Mononuclear cell (primary cell): ENCODE results near the gene TRIAP1. TPM values are rescaled to one million over a fixed set of nuclear protein-coding genes. Genes with fewer than 3 reads are reported as not detected.
"Not testable (repeated sequence)": the region's sequence is repeated elsewhere in the genome, so short reads cannot be mapped to it uniquely, and the experiment has no call there.

ENCODE experiments used
- H3K27me3 ChIP-seq: 2 replicates; pipeline ENCODE4 v1.6.0; 2011; ENCODE audit warnings: low read length, control low read depth; ENCODE audit not compliant: insufficient read depth
- H3K4me1 ChIP-seq: 2 replicates; pipeline ENCODE4 v1.5.1; 2011; ENCODE audit warnings: mild to moderate bottlenecking, low read length, control low read depth; ENCODE audit not compliant: insufficient read depth
- H3K4me3 ChIP-seq: 2 replicates; pipeline ENCODE4 v1.5.1; 2011; ENCODE audit warnings: mild to moderate bottlenecking, low read length, moderate library complexity
- H3K9me3 ChIP-seq: 2 replicates; pipeline ENCODE4 v1.5.1; 2011; ENCODE audit warnings: low read depth, mild to moderate bottlenecking, control low read depth, low read length
- total RNA-seq: library from RNA; depleted of rRNA; stranded (reverse); fragments of >200 nt; gene quantifications from one replicate; pipeline ENCODE4 v1.2.3, GENCODE V29; 2012

Gene TRIAP1
- 25.6 TPM for total RNA-seq

DNA sequence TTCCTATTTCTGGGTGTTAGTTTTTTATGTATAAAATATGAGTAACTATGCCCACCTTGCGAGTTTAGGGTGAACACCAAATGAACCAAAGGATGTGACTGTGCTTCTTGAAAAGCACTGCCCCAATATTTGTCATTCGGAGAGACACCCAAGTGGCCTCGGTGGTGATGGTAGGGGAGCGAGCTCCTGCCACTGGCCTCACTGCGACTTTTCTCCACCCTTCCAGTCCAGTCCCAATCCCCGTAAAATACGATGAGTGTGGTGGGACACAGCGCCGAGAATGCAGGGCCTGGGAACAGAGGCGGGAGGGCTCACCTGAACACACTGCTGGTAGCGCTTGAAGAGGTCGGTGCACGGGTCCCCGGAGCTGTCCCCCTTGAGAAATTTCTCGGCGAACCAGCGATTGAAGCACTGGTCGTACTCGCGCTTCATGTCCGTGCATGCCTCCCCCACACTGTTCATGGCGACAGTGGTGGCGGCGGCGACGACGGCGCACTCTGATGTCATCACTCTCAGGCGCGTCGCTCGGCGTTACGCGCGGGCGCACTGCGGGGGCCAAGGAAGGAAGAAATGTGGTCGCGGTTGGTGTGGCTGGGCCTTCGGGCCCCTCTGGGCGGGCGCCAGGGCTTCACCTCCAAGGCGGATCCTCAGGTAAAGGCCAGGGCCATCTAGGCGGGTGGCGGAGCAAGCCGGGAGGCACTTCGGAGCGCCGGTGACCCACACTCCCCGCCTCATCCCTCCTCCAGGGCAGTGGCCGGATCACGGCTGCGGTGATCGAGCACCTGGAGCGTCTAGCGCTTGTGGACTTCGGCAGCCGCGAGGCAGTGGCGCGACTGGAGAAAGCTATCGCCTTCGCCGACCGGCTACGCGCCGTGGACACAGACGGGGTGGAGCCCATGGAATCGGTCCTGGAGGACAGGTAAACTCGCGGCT is at the start of gene TRIAP1, which contains the start of gene GATC:
TRIAP1 (minus strand) TSS at position 474 of the 933 bp plus-strand sequence; CDS start at position 462, 12 bp downstream.
GATC (plus strand) TSS at position 534 of the 933 bp plus-strand sequence; CDS start at position 571, 37 bp downstream.
- Histone ChIP-seq H3K4me3 (peak within 1 kb of the TSS; percentile 99), H3K27me3 (no peaks in the 10 kb centered on the region), H3K4me1 (peaks cover 29% of the 10 kb centered on the region), H3K9me3 (no peaks in the 10 kb centered on the region)

DNA sequence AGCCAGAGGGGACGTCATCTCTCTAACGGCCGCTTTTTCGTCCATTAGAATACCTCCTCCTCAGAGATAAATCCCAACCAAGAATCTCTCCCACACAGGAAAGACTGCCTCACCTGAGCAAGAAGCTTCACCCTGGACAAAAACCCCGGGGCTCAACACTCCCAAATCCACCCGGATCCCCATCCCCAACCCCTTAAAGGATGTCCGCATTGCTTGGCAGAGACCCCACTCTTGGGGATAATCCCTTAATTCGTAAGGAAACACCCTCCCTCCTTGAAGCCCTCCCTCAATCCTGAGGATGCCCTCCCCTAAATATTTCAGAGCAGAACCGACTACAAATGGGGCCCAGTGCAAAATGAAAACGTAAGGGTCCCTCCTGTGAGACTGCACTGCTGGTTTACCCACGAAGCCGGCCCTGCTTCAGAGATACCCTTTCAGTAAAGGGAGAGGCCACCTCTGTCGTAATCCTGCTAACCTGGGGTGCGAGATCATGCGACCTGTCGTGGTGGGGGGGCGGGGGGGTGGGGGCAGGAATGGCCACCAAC is 49.1 kb upstream of the TRIAP1 start:
- Histone ChIP-seq H3K4me1 (peaks cover 19% of the 10 kb centered on the region), H3K9me3 (no peaks in the 10 kb centered on the region), H3K27me3 (no peaks in the 10 kb centered on the region), H3K4me3 (peak overlapping the region; percentile 96)

DNA sequence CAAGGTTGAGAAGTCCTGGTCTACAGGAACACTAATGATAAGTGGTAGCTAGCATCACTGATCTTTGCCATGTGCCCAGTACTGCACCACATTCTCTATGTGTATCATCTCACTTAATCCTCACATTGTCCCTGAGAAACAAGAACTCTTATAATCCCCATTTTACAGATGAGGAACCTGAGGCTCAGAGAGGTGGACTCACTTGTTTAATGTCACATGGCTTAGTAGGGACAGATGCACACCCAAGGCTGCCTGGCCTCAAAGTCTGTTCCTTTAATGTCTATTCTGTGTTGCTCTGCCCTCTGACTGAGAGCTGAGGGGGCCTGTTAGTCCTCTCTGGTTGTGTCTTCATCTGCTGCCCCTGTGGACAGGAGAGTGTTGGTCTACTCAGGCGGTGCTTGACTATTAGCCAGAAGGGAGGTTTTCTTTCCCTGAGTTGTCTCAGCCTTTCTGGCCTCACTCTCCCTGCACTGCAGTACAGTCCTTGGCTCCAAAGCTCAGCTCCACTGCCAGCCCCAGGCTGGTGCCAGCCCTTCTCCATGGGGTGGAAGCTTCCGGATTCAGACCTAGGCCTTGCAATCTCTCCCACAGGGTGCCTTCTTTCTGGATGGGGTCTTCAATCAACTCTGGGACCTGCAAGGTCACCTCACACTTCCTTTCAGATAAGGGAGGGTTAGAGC is 44.8 kb upstream of the TRIAP1 start:
- Histone ChIP-seq H3K27me3 (no peaks in the 10 kb centered on the region), H3K4me1 (peaks cover 6% of the 10 kb centered on the region), H3K4me3 (no peak overlapping the region)

DNA sequence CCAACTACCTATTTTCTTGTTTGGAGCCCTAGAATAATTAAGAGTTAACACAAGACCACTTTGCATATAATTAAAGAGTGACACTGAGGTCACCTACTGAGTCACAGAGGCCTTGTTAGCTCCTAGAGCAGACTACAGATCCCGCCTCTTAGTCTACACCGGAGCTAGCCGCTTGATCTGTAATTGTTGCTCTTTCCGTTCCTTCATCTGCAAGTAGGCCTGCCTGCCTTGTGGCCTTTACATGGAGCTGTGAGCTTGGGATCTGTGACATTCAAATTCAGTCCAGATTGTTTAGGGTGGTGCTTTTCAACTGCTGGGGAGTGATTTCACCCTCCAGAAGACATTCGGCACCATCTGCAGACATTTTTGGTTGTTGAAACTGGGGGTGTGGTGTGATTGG is 44.1 kb upstream of the TRIAP1 start:
- Histone ChIP-seq H3K9me3 (no peaks in the 10 kb centered on the region), H3K4me3 (no peak overlapping the region), H3K4me1 (peaks cover 4% of the 10 kb centered on the region)

More for the DNA sequence above, 44.8 kb upstream of the TRIAP1 start:
- no peaks in the 10 kb centered on the region for H3K9me3 ChIP-seq

DNA sequence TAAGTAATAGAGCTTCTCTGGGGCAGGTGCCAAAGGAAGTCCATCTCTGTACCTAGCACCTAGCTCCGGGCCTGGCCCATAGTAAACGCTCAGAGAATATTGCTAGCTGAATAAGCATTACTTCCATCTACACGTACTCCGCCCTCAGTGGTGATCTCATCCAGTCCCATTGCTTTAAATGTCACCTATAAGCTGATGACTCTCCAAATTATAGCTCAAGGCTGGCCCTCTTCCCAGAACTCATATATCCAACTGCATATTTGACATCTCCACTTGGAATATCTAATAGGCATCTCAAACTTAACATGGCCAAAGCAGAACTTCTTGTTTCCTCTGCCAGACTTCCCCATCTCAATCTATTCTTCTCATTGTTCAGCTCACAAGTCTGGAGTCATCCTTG is 42.8 kb upstream of the TRIAP1 start:
- Histone ChIP-seq H3K27me3 (no peaks in the 10 kb centered on the region), H3K9me3 (no peaks in the 10 kb centered on the region), H3K4me3 (no peak overlapping the region), H3K4me1 (no peaks in the 10 kb centered on the region)

More for the DNA sequence above, 44.1 kb upstream of the TRIAP1 start:
- H3K27me3 ChIP-seq: no peaks in the 10 kb centered on the region

DNA sequence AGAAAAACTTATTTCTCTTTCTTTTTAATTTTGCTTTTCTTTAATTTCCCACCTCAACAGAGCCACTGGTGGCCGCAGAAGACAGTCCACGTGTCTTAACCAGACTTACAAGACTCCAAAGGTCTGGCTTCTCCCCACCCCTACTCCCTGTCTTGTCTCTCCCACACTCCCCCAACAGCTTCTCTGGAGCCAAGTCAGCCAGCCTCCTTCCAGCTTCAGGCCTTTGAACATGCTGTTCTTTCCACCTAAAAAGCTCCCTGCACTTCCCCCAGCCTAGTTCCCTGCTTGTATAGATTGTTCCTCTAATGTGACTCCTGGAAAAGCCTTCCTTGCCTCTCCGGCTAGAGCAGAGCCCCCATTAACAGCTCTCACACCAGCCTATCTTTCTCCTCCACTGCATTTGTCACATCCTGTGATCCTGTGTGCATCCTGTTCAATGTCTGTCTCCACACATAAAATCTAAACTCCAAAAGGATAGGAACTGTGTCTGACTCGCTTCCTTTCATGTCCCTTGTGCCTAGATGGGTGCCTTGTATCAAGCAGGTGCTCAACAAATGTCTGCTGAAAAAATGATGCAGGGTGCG is 42.0 kb upstream of the TRIAP1 start:
- H3K27me3 ChIP-seq: no peaks in the 10 kb centered on the region
- peaks cover 4% of the 10 kb centered on the region for H3K4me1 ChIP-seq
- H3K9me3 ChIP-seq: no peaks in the 10 kb centered on the region
- H3K4me3 ChIP-seq: no peak overlapping the region

DNA sequence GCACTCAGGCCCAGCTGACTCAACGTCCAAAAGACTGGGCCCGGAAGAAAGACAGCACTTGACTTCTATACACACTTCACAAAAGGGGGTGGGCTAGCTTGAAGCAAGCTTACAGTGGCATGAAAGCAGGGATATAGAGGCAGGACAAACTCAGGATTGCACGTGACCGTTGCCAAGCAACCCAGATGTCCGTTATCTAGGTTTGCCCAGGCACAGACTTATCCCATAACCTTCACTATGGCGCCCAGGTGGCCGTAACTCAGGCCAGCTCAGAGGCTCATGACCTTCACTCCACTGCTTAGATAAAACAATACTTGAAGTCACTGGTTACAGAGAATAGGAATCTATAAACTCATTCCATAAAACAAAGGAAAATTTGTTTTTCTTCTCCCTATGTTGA is 41.4 kb upstream of the TRIAP1 start:
- H3K9me3 ChIP-seq, H3K27me3 ChIP-seq, H3K4me3 ChIP-seq: not testable (repeated sequence)

DNA sequence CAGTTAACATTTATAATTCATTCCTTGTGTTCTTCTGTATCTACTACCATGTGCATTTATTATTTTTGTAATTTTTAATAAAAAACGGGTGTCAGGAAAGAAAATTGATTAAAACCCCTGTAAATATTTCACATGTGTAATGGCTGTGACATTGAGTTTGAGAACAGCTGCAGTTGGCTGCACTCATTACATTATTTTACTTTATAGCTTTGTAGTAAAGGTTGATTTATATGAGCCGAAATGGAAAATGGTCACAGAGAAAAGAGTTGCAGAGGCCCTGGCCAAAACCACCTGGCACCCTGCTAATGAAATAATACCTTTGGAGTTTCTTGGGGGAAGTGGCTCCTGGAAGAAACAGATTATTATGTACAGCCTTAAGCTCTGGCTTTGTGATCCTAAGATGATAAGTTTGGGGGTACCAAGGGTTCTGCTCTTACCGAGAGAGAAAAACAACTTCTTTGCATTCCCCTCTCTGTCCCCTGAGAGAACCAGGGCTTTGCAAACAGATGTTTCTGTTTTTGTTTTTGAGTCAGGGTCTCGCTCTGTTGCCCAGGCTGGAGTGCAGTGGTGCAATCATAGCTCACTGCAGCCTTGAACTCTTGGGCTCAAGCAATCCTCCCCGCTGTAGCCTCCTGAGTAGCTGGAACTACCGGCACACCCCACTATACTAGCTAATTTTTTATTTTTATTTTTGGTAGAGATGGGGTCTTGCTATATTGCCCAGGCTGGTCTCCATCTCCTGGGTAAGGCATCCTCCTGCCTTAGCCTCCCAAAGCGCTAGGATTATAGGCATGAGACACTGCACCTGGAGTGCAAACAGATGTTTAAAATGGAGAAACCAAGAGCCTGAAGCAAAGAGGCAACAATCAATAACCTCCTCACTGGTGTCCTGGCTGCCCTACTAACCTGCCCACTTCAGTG is 40.0 kb upstream of the TRIAP1 start:
- H3K4me3 ChIP-seq: no peak overlapping the region
- H3K27me3 ChIP-seq: no peaks in the 10 kb centered on the region
- H3K4me1 ChIP-seq: peaks cover 12% of the 10 kb centered on the region
- no peaks in the 10 kb centered on the region for H3K9me3 ChIP-seq

More for the DNA sequence above, 41.4 kb upstream of the TRIAP1 start:
- H3K4me1 ChIP-seq: not testable (repeated sequence)

DNA sequence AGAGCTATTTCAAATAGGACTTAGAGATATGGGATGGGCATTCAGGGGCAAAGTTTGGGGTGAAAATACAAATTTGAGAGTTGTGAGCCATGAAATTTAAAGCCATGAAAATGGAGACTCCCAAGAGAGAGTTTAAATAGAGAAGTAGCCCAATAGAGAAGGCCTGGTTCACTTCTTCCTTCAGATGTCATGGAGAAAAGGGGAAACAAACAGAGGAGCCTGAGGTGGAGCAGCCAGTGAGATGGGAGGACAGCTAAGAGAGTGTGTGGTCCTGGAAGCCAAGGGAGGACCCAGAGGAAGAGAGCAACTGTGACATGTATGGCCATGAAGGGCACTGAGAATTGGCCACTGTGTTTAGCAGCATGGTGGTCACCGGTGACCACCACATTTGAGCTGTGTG is 37.4 kb upstream of the TRIAP1 start:
- H3K4me1 ChIP-seq: peaks cover 25% of the 10 kb centered on the region
- no peaks in the 10 kb centered on the region for H3K9me3 ChIP-seq
- H3K27me3 ChIP-seq: no peaks in the 10 kb centered on the region
- H3K4me3 ChIP-seq: no peak overlapping the region

DNA sequence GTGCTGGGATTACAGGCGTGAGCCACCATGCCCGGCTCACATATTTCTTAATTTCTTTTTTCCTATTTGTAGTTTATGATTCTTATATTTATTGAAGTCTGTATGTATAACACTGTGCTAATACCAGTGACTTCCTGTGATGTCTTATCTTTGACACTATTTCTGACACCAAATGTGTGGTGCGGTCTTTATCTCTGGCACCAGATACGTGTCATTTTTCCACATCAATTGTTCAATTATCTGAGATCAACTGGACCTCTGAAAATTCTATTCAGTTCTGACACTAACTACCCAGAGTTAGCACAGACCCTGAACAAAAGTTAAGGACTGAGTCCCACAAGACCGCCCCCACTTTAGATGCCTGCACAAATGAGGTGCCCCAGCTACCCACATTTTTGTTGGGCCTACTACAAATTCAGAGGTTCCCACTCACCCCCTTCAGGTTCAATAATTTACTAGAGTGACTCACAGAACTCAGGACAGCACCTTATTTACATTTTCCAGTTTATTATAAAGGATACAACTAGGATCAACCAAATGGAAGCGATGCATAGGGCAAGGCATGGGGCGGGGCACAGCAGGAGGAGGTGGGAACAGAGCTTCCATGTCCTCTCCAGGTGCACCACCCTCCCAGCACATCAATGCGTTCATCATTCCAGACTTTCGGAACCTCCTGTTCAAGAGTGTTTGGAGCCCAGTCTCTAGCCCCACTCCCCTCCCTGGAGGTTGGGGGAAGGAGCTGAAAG is 35.0 kb upstream of the TRIAP1 start:
- Histone ChIP-seq H3K4me1 (peaks cover 25% of the 10 kb centered on the region), H3K9me3 (no peaks in the 10 kb centered on the region), H3K27me3 (no peaks in the 10 kb centered on the region), H3K4me3 (no peak overlapping the region)

DNA sequence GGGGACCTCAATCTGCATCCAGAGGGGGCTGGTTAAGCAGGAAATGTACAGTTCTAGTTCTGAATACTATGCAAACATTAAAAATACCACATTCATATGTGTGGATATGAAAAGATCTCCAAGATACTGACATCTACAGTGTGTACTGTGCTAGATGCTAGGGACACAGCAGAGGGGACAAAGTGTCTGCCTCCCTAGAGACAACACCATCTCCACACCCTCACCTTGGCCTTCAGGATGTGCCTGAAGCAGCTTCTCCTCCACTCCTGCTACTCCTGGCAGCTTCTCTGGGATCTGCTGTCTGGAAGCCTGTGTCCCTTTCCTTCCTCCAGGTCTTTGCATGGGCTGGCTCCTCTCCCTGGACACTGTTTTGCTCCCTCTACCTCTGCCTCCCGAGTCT is 34.0 kb upstream of the TRIAP1 start:
- H3K9me3 ChIP-seq: no peaks in the 10 kb centered on the region
- no peaks in the 10 kb centered on the region for H3K27me3 ChIP-seq
- H3K4me1 ChIP-seq: peaks cover 25% of the 10 kb centered on the region
- H3K4me3 ChIP-seq: no peak overlapping the region

DNA sequence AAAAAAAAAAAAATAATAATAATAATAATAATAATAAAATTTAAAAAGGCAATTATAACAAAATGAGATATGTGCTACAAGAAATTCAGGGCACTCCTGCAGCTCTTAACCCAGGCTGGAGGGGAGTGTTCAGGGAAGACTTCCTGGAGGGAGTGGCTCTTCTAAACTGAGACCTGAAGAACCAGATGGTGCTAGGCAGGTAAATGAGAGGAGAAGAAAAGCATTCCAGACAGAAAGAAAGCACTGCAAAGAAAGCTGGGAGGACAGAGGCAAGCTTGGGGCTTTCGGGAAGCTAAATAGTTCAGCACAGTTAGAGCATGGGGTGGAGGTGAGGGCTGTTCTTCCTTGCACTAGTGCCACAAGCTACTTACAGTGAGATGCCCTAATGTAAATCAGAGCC is 33.3 kb upstream of the TRIAP1 start:
- H3K4me1 ChIP-seq: peaks cover 30% of the 10 kb centered on the region
- no peaks in the 10 kb centered on the region for H3K27me3 ChIP-seq
- H3K4me3 ChIP-seq: no peak overlapping the region
- no peaks in the 10 kb centered on the region for H3K9me3 ChIP-seq

DNA sequence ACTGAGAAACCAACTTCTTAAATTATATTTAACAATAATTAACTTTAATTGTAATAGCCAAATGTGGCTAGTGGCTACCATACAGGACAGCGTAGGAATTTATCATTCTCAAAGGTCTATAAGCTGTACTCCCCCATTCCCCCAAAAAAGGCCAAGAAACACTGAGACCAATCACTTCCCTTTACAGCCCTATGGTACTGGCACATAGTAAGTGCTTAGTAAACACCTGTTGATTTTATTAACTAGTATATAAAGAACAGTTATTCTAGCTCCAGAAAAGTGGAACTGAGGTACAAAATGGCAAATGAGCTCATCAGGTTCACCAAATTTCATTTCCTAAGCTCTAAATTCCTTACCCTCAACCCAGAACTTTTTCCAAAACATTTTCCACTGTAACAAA is 29.5 kb upstream of the TRIAP1 start:
- Histone ChIP-seq H3K9me3 (no peaks in the 10 kb centered on the region), H3K4me3 (no peak overlapping the region), H3K4me1 (peaks cover 22% of the 10 kb centered on the region), H3K27me3 (no peaks in the 10 kb centered on the region)

DNA sequence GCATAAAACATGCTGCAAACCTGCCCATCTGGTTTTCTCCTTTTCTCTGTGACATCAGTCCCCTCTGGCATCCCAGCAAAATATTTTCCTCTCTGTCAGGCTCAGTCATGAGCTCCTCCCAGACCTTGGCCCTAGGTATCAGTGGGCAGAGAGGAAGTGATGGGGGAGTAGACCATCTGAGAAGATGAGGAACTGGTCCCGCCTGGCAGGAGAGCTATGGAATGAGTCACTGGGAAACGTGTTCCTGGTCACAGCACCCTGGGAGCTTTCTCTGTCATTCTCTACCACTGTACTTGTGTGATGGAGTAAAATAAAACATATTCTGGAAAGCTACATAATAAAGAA is 28.4 kb upstream of the TRIAP1 start:
- H3K27me3 ChIP-seq: no peaks in the 10 kb centered on the region
- H3K9me3 ChIP-seq: no peaks in the 10 kb centered on the region
- H3K4me3 ChIP-seq: no peak overlapping the region
- H3K4me1 ChIP-seq: peaks cover 22% of the 10 kb centered on the region
